ENCODE results near the gene PPP1R1C.

Gene PPP1R1C

DNA sequence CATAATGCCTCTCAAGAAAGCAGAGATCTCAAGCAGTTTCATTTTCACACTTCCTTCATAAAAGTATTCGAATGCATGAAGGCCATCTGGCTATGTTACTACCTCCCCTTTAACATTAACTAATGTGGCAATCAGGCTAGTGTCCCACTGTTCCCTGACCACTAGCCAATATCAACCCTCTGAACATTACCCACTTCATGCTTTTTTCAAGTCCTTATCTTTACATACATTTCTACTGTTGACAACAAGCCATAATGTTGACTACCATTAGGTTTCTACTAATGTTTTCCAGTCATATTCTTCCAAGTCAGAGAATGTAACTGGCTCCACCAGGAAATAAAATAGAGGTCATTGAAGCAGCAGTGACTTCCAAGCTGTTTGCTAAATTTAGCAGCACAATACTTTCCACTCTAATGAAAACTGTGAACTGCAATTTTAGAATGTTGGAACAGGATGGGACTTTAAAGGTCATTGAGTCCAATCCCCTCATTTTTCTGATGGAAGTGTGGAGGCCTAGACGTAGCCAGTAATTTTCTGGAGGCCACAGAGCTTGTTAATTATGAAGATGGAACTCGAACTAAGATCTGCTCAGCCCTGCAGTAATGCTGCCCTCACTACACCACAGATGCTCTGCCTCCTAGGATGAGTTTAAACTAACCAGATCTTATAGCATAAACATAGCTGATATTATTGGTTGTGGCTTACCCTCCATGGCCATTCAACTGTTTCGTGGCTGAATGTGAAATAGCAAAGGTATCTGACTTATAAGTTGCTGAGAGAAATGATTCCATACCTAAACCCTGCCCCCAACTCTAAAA lies 630 bp upstream of the PPP1R1C start:
- TF ChIP-seq, protein P1, sequence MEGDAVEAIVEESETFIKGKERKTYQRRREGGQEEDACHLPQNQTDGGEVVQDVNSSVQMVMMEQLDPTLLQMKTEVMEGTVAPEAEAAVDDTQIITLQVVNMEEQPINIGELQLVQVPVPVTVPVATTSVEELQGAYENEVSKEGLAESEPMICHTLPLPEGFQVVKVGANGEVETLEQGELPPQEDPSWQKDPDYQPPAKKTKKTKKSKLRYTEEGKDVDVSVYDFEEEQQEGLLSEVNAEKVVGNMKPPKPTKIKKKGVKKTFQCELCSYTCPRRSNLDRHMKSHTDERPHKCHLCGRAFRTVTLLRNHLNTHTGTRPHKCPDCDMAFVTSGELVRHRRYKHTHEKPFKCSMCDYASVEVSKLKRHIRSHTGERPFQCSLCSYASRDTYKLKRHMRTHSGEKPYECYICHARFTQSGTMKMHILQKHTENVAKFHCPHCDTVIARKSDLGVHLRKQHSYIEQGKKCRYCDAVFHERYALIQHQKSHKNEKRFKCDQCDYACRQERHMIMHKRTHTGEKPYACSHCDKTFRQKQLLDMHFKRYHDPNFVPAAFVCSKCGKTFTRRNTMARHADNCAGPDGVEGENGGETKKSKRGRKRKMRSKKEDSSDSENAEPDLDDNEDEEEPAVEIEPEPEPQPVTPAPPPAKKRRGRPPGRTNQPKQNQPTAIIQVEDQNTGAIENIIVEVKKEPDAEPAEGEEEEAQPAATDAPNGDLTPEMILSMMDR (conservative IDR thresholded peaks at IDR 0.05; ENCODE audit: low read depth), result no peak
- POLR2A ChIA-PET (ENCODE audit: low non-redundant PET), result no interaction called here
- H3K27ac ChIP-seq, result no peak overlapping the region
- CTCF ChIA-PET, result no interaction called here
- no peak for DNase-seq (ENCODE audit: low spot score)

DNA sequence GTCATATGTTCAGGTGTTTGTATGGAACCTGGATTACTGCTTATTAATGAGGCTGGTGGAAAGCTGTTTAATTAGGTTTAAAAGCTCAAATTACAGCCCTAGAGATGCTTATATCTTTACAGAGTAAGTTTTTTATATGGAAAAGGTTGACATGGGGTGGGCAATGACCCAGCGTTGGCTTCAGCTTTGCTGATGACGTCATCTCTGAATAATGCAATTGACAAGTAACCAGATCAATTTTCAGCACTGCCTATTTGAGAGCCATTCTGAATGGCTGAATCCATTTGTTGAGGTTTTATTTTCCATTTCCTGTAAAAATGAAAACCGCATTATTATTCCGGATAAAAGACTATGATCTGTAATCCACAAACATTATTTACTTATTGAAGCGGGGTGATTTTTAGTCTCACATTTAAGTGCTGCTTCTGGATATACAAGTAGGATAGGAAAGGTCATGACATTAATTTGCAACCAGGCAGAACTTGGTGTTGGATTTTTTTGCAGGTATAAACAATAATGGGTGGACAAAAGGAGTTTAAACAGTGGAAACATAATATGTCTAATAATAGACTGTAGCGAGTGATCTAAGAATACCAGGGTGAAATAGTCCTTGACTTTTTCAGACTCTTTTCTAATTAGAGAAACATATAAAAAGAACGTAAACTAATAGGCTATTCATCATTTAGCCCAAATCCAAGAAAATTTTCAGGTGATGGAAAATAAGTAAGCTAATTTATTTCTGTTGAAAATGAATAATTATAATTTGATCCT lies 2.7 kb downstream of the PPP1R1C start:
- no peak overlapping the region for H3K27ac ChIP-seq
- TF ChIP-seq, protein P1 (conservative IDR thresholded peaks at IDR 0.05; ENCODE audit: low read depth), result no peak
- ChIA-PET CTCF (interaction anchor here (0.6 kb wide), 2 partner anchors 67 to 75 kb away, joined by 3 to 4 read pairs; no protein-coding TSS in a partner anchor), POLR2A (ENCODE audit: low non-redundant PET) (no interaction called here)
- no peak for DNase-seq (ENCODE audit: low spot score)

DNA sequence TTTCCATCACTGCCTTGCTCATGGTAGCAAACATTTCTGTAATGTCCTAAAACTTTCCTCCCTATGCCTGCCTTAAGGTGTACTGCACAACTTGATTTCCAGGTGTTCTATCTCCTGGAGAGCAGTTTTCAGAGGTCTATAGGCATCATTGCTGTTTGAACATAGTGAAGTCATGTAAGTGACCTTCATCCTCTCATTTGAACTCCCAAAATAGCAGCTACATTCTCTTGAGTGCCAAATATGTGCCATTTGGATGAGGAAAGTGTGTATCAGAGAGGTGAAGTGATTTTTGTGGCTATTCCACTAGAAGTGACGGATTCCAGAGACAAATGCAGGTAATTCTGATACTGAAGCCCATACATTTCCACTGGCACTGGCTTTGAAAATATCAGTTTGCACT lies 3.4 kb downstream of the PPP1R1C start:
- H3K27ac ChIP-seq, result no peak overlapping the region
- TF ChIP-seq, protein P1 (conservative IDR thresholded peaks at IDR 0.05; ENCODE audit: low read depth), result no peak
- POLR2A ChIA-PET (ENCODE audit: low non-redundant PET), result no interaction called here
- DNase-seq (ENCODE audit: low spot score), result no peak
- CTCF ChIA-PET, result interaction anchor here (0.6 kb wide), 1 partner anchor 326 kb away, joined by 3 read pairs; no protein-coding TSS in a partner anchor

DNA sequence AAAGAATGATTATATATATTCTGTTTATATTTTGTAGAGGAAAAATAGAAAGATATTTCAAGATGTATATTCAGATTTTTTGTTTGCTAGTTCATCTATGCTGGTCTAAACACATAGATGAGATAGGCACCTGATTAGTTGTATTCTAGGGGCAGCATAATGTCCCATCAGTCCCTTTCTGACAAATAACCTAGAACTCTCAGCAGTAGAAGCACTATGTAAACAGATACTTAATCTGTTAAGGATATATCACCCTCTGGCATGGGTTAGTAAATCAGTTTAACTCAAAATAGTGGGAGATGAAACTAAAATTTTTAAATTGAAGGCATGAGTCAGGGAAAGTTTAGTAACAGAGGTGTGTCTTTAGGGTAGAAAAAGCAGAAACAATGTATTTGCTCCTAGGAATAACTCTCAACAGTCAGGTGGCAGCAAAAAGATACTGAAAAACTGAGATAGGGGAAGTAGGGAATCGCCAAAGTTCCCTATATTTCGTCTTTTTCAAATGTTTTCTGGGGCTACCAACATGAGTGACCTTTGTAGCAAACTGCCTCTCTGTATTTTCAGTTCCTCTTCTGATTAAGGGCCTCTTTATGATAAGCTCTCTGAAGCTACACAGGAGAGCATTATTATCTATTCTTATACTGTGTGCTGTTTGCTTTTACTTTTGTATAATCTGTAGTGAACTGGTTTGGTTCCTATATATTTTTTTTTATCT lies 5.7 kb downstream of the PPP1R1C start:
- ChIA-PET CTCF (no interaction called here), POLR2A (ENCODE audit: low non-redundant PET) (no interaction called here)
- no peak overlapping the region for H3K27ac ChIP-seq
- DNase-seq (ENCODE audit: low spot score), result no peak
- TF ChIP-seq, protein P1 (conservative IDR thresholded peaks at IDR 0.05; ENCODE audit: low read depth), result no peak

GRCh38 chr2:181992776-181993175 lies 7.1 kb downstream of the PPP1R1C start:
- ChIA-PET POLR2A (ENCODE audit: low non-redundant PET) (no interaction called here), CTCF (no interaction called here)
- H3K27ac ChIP-seq, result no peak overlapping the region
- TF ChIP-seq, protein P1 (conservative IDR thresholded peaks at IDR 0.05; ENCODE audit: low read depth), result no peak
- no peak for DNase-seq (ENCODE audit: low spot score)

- H3K27ac ChIP-seq, result no peak overlapping the region
- POLR2A ChIA-PET (ENCODE audit: low non-redundant PET), result no interaction called here
- CTCF ChIA-PET, result no interaction called here
- no peak for DNase-seq (ENCODE audit: low spot score)
- TF ChIP-seq, protein P1 (conservative IDR thresholded peaks at IDR 0.05; ENCODE audit: low read depth), result no peak
These were observed 9.6 kb downstream of the PPP1R1C start for GRCh38 chr2:181995289-181995688.
